Parathyroid adenoma (tissue), 2 donors: ENCODE data around the gene ANKRD40CL.

Source experiments
- H2AFZ ChIP-seq: fragments of 300-600 bp; sonication (generic); one replicate; pipeline ENCODE4 v1.7.0; 2017; ENCODE audit warnings: antibody characterized with exemption, mild to moderate bottlenecking
- H3K27ac ChIP-seq: fragments of 300-600 bp; sonication (generic); one replicate; pipeline ENCODE4 v1.7.0; 2017
- H3K27me3 ChIP-seq: fragments of 300-600 bp; sonication (generic); one replicate; pipeline ENCODE4 v1.7.0; 2017; ENCODE audit warnings: low read length; ENCODE audit not compliant: control insufficient read depth, insufficient read depth
- H3K36me3 ChIP-seq: fragments of 300-600 bp; sonication (generic); one replicate; pipeline ENCODE4 v1.7.0; 2017; ENCODE audit warnings: low read length; ENCODE audit not compliant: control insufficient read depth, insufficient read depth
- H3K4me1 ChIP-seq: fragments of 300-600 bp; sonication (generic); one replicate; pipeline ENCODE4 v1.7.0; 2017; ENCODE audit warnings: control low read depth
- H3K4me2 ChIP-seq: fragments of 300-600 bp; sonication (generic); one replicate; pipeline ENCODE4 v1.7.0; 2017; ENCODE audit warnings: low read length
- H3K4me3 ChIP-seq: fragments of 300-600 bp; sonication (generic); one replicate; pipeline ENCODE4 v1.7.0; 2017; ENCODE audit warnings: low read depth, low read length
- H3K79me2 ChIP-seq: fragments of 300-600 bp; sonication (generic); one replicate; pipeline ENCODE4 v1.7.0; 2017; ENCODE audit warnings: control low read depth
- H3K9ac ChIP-seq: fragments of 300-600 bp; sonication (generic); one replicate; pipeline ENCODE4 v1.7.0; 2017; ENCODE audit warnings: mild to moderate bottlenecking
- H3K9me3 ChIP-seq: fragments of 300-600 bp; sonication (generic); one replicate; pipeline ENCODE4 v1.7.0; 2017; ENCODE audit warnings: low read length; ENCODE audit not compliant: control insufficient read depth
- CTCF ChIP-seq: fragments of 300-600 bp; sonication (generic); IDR thresholded peaks from one replicate; pipeline ENCODE4 v1.7.0; 2017; ENCODE audit warnings: antibody characterized with exemption, mild to moderate bottlenecking
- donor health status: primary hyperparathyroidism.

ANKRD40CL gene

DNA sequence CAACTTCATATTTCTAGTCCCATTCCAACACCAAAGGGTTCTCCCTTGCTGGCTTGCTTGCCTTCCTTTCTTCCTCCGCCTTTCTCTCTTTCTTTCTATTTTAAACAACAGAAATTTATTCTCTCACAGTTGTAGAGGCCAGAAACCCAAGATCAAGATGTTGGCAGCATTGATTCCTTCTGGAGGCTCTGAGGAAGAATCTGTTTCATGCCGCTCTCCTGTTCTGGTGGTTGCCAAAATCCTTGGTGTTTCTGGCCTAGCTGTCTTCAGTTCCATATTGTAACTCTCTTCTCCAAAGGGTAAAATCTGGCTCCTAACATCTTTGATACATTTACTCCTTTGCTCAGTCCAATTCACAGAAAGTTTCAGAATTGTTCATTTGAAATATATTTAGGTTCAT lies 3.0 kb upstream of the ANKRD40CL start:
- Histone ChIP-seq H3K27ac (no peak overlapping the region), H2AFZ (no peak overlapping the region)
- TF ChIP-seq CTCF: no peak

GRCh38 chr17:50769884-50770283 lies 2.6 kb upstream of the ANKRD40CL start:
- H3K79me2 ChIP-seq: no peaks in the 10 kb centered on the region
- H3K9me3 ChIP-seq: no peaks in the 10 kb centered on the region
- H3K4me3 ChIP-seq: no peak overlapping the region
- TF ChIP-seq CTCF: no peak
- no peak overlapping the region for H3K27ac ChIP-seq
- no peaks in the 10 kb centered on the region for H3K27me3 ChIP-seq
- H3K36me3 ChIP-seq: no peaks in the 10 kb centered on the region
- H3K4me2 ChIP-seq: no peak overlapping the region
- H3K4me1 ChIP-seq: no peaks in the 10 kb centered on the region
- no peak overlapping the region for H3K9ac ChIP-seq
- no peak overlapping the region for H2AFZ ChIP-seq

More for the DNA sequence above, 3.0 kb upstream of the ANKRD40CL start:
- Histone ChIP-seq H3K9me3 (no peaks in the 10 kb centered on the region), H3K36me3 (no peaks in the 10 kb centered on the region), H3K79me2 (no peaks in the 10 kb centered on the region), H3K9ac (no peak overlapping the region), H3K4me1 (no peaks in the 10 kb centered on the region), H3K4me2 (no peak overlapping the region), H3K27me3 (no peaks in the 10 kb centered on the region), H3K4me3 (no peak overlapping the region)

GRCh38 chr17:50768346-50768761 lies 1.0 kb upstream of the ANKRD40CL start:
- Histone ChIP-seq H3K4me2 (no peak overlapping the region), H3K4me3 (no peak overlapping the region), H3K36me3 (no peaks in the 10 kb centered on the region), H3K4me1 (peaks cover 3% of the 10 kb centered on the region), H3K9ac (no peak overlapping the region), H3K9me3 (no peaks in the 10 kb centered on the region), H3K27ac (no peak overlapping the region), H3K79me2 (no peaks in the 10 kb centered on the region), H2AFZ (no peak overlapping the region), H3K27me3 (no peaks in the 10 kb centered on the region)
- TF ChIP-seq CTCF: no peak

GRCh38 chr17:50767030-50767429 lies 288 bp downstream of the ANKRD40CL start:
- H3K4me3 ChIP-seq: no peak overlapping the region
- no peaks in the 10 kb centered on the region for H3K27me3 ChIP-seq
- H3K4me1 ChIP-seq: peaks cover 3% of the 10 kb centered on the region
- H3K79me2 ChIP-seq: no peaks in the 10 kb centered on the region
- H3K9ac ChIP-seq: no peak overlapping the region
- TF ChIP-seq CTCF: no peak
- no peak overlapping the region for H2AFZ ChIP-seq
- H3K36me3 ChIP-seq: no peaks in the 10 kb centered on the region
- no peak overlapping the region for H3K27ac ChIP-seq
- H3K9me3 ChIP-seq: no peaks in the 10 kb centered on the region
- H3K4me2 ChIP-seq: no peak overlapping the region

GRCh38 chr17:50766222-50767023 lies 895 bp downstream of the ANKRD40CL start:
- no peaks in the 10 kb centered on the region for H3K27me3 ChIP-seq
- H2AFZ ChIP-seq: no peak overlapping the region
- TF ChIP-seq CTCF: no peak
- no peaks in the 10 kb centered on the region for H3K79me2 ChIP-seq
- H3K9me3 ChIP-seq: no peaks in the 10 kb centered on the region
- H3K4me1 ChIP-seq: peaks cover 3% of the 10 kb centered on the region
- H3K9ac ChIP-seq: no peak overlapping the region
- no peaks in the 10 kb centered on the region for H3K36me3 ChIP-seq
- H3K4me2 ChIP-seq: no peak overlapping the region
- H3K27ac ChIP-seq: no peak overlapping the region
- H3K4me3 ChIP-seq: no peak overlapping the region
